Breast epithelium (tissue), 3 donors: ENCODE data around the gene MYL4.

Experiments used
- POLR2A ChIP-seq: fragments of 450-650 bp; IDR thresholded peaks from one replicate; pipeline ENCODE4 v1.6.1; 2016; ENCODE audit warnings: antibody characterized with exemption, mild to moderate bottlenecking, moderate library complexity
- TF ChIP-seq, protein P1 (sequence below), 3 donors: fragments of 450-650 bp; IDR thresholded peaks; one replicate each; pipeline ENCODE4 v1.5.1; 2016 to 2017; ENCODE audit warnings: antibody characterized with exemption in 3 of 3, mild to moderate bottlenecking in 3 of 3, moderate library complexity in 3 of 3

- TF ChIP-seq, protein P1, sequence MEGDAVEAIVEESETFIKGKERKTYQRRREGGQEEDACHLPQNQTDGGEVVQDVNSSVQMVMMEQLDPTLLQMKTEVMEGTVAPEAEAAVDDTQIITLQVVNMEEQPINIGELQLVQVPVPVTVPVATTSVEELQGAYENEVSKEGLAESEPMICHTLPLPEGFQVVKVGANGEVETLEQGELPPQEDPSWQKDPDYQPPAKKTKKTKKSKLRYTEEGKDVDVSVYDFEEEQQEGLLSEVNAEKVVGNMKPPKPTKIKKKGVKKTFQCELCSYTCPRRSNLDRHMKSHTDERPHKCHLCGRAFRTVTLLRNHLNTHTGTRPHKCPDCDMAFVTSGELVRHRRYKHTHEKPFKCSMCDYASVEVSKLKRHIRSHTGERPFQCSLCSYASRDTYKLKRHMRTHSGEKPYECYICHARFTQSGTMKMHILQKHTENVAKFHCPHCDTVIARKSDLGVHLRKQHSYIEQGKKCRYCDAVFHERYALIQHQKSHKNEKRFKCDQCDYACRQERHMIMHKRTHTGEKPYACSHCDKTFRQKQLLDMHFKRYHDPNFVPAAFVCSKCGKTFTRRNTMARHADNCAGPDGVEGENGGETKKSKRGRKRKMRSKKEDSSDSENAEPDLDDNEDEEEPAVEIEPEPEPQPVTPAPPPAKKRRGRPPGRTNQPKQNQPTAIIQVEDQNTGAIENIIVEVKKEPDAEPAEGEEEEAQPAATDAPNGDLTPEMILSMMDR (IDR thresholded peaks at IDR 0.05): no peak
- TF ChIP-seq POLR2A: no peak
Measured at GRCh38 chr17:47212458-47212857, 3.3 kb downstream of the MYL4 start.
